GM23338 (cell line): ENCODE data around the gene ZNF804B. TPM values are rescaled to one million over a fixed set of nuclear protein-coding genes. Genes with fewer than 3 reads are reported as not detected.

Experiments used
- CREB1 ChIP-seq: fragments of 250-450 bp; sonication (Bioruptor Pico); IDR thresholded peaks from 2 replicates; pipeline ENCODE4 v1.5.0; 2020; ENCODE audit warnings: low read depth, mild to moderate bottlenecking, moderate library complexity
- EZH2 ChIP-seq: fragments of 200-600 bp; sonication (generic); IDR thresholded peaks from one replicate; pipeline ENCODE4 v1.8.0; 2017; ENCODE audit warnings: antibody characterized with exemption, mild to moderate bottlenecking, low read depth; ENCODE audit not compliant: unreplicated experiment
- EZH2phosphoT487 ChIP-seq: fragments of 200-600 bp; sonication (generic); IDR thresholded peaks from one replicate; pipeline ENCODE4 v1.8.1; 2018; ENCODE audit warnings: antibody characterized with exemption; ENCODE audit not compliant: unreplicated experiment
- JUNB ChIP-seq: IDR thresholded peaks from one replicate; pipeline ENCODE4 v1.6.1; 2016; ENCODE audit warnings: antibody characterized with exemption; ENCODE audit not compliant: unreplicated experiment
- NANOG ChIP-seq: IDR thresholded peaks from 2 replicates; pipeline ENCODE4 v1.6.1; 2016; ENCODE audit warnings: antibody characterized with exemption, borderline replicate concordance
- STAT1 ChIP-seq: IDR thresholded peaks from one replicate; pipeline ENCODE4 v1.6.1; 2016; ENCODE audit warnings: antibody characterized with exemption; ENCODE audit not compliant: unreplicated experiment
- ZNF114 ChIP-seq: fragments of 250-450 bp; sonication (Bioruptor Pico); IDR thresholded peaks from 2 replicates; pipeline ENCODE4 v1.5.0; 2020; ENCODE audit warnings: mild to moderate bottlenecking, moderate library complexity
- polyA plus RNA-seq: library from polyadenylated mRNA; unstranded; fragments of >200 nt; fragmentation: Nextera tagmentation; extraction: Ambion mirVana; gene quantifications from 2 replicates; pipeline ENCODE4 v1.2.1, GENCODE V29; 2016
- total RNA-seq: library from RNA; depleted of rRNA; stranded (reverse); fragments of >200 nt; shearing (Covaris generic); gene quantifications from 2 replicates; pipeline ENCODE4 v1.2.3, GENCODE V29; 2014
- TF ChIP-seq, protein P1 (sequence below): fragments of 250-450 bp; sonication (Bioruptor Pico); IDR thresholded peaks from 2 replicates; pipeline ENCODE4 v1.5.0; 2020; ENCODE audit warnings: mild to moderate bottlenecking, moderate library complexity
- TF ChIP-seq, protein P2 (sequence below): IDR thresholded peaks from one replicate; pipeline ENCODE4 v1.6.1; 2018; ENCODE audit warnings: antibody characterized with exemption; ENCODE audit not compliant: unreplicated experiment

ZNF804B gene
- total and polyA plus RNA-seq, 2 experiments from 2014 or later: not detected

DNA sequence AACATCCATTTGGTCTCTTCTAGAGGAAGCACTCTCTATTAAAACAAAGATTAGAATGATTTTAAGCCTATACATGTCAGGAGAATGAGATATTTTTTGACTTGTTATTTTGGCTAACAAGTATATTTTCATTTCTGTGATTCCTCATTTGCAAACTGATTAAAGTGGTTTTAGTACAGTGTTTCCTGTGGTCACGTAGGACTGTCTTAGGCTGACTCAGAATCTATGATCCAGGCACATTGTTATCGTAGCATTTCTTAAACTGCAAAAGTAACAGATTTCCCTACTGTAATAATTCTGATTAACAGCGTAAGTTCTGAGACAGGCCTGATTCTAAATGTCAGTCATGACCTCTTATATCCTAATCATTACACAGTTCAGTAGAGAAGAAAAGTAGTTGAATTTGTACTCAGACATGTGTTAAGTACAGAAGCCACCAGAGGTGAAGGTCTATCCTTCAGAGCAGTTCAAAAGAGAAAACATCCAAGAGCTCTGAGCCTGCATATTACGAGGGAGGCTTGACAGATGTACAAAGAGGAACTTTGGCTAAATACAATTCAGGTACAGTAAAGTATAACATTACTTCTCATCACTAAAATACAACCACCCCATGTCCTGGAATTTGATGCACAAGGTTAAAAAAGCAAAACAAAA is 160.1 kb downstream of the ZNF804B start (continued):
- TF ChIP-seq, protein P1, sequence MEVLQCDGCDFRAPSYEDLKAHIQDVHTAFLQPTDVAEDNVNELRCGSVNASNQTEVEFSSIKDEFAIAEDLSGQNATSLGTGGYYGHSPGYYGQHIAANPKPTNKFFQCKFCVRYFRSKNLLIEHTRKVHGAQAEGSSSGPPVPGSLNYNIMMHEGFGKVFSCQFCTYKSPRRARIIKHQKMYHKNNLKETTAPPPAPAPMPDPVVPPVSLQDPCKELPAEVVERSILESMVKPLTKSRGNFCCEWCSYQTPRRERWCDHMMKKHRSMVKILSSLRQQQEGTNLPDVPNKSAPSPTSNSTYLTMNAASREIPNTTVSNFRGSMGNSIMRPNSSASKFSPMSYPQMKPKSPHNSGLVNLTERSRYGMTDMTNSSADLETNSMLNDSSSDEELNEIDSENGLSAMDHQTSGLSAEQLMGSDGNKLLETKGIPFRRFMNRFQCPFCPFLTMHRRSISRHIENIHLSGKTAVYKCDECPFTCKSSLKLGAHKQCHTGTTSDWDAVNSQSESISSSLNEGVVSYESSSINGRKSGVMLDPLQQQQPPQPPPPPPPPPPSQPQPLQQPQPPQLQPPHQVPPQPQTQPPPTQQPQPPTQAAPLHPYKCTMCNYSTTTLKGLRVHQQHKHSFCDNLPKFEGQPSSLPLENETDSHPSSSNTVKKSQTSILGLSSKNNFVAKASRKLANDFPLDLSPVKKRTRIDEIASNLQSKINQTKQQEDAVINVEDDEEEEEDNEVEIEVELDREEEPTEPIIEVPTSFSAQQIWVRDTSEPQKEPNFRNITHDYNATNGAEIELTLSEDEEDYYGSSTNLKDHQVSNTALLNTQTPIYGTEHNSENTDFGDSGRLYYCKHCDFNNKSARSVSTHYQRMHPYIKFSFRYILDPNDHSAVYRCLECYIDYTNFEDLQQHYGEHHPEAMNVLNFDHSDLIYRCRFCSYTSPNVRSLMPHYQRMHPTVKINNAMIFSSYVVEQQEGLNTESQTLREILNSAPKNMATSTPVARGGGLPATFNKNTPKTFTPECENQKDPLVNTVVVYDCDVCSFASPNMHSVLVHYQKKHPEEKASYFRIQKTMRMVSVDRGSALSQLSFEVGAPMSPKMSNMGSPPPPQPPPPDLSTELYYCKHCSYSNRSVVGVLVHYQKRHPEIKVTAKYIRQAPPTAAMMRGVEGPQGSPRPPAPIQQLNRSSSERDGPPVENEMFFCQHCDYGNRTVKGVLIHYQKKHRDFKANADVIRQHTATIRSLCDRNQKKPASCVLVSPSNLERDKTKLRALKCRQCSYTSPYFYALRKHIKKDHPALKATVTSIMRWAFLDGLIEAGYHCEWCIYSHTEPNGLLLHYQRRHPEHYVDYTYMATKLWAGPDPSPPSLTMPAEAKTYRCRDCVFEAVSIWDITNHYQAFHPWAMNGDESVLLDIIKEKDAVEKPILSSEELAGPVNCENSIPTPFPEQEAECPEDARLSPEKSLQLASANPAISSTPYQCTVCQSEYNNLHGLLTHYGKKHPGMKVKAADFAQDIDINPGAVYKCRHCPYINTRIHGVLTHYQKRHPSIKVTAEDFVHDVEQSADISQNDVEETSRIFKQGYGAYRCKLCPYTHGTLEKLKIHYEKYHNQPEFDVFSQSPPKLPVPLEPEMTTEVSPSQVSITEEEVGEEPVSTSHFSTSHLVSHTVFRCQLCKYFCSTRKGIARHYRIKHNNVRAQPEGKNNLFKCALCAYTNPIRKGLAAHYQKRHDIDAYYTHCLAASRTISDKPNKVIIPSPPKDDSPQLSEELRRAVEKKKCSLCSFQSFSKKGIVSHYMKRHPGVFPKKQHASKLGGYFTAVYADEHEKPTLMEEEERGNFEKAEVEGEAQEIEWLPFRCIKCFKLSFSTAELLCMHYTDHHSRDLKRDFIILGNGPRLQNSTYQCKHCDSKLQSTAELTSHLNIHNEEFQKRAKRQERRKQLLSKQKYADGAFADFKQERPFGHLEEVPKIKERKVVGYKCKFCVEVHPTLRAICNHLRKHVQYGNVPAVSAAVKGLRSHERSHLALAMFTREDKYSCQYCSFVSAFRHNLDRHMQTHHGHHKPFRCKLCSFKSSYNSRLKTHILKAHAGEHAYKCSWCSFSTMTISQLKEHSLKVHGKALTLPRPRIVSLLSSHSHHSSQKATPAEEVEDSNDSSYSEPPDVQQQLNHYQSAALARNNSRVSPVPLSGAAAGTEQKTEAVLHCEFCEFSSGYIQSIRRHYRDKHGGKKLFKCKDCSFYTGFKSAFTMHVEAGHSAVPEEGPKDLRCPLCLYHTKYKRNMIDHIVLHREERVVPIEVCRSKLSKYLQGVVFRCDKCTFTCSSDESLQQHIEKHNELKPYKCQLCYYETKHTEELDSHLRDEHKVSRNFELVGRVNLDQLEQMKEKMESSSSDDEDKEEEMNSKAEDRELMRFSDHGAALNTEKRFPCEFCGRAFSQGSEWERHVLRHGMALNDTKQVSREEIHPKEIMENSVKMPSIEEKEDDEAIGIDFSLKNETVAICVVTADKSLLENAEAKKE: no peak
- TF ChIP-seq CREB1 (CRISPR knock-in tag) (no peak), EZH2 (no peak), EZH2phosphoT487 (no peak), NANOG (no peak), STAT1 (no peak), JUNB (no peak), ZNF114 (CRISPR knock-in tag) (no peak)
- TF ChIP-seq, protein P2, sequence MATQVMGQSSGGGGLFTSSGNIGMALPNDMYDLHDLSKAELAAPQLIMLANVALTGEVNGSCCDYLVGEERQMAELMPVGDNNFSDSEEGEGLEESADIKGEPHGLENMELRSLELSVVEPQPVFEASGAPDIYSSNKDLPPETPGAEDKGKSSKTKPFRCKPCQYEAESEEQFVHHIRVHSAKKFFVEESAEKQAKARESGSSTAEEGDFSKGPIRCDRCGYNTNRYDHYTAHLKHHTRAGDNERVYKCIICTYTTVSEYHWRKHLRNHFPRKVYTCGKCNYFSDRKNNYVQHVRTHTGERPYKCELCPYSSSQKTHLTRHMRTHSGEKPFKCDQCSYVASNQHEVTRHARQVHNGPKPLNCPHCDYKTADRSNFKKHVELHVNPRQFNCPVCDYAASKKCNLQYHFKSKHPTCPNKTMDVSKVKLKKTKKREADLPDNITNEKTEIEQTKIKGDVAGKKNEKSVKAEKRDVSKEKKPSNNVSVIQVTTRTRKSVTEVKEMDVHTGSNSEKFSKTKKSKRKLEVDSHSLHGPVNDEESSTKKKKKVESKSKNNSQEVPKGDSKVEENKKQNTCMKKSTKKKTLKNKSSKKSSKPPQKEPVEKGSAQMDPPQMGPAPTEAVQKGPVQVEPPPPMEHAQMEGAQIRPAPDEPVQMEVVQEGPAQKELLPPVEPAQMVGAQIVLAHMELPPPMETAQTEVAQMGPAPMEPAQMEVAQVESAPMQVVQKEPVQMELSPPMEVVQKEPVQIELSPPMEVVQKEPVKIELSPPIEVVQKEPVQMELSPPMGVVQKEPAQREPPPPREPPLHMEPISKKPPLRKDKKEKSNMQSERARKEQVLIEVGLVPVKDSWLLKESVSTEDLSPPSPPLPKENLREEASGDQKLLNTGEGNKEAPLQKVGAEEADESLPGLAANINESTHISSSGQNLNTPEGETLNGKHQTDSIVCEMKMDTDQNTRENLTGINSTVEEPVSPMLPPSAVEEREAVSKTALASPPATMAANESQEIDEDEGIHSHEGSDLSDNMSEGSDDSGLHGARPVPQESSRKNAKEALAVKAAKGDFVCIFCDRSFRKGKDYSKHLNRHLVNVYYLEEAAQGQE: no peak
